Measurements from ENCODE around the gene CGA.

CGA gene

DNA sequence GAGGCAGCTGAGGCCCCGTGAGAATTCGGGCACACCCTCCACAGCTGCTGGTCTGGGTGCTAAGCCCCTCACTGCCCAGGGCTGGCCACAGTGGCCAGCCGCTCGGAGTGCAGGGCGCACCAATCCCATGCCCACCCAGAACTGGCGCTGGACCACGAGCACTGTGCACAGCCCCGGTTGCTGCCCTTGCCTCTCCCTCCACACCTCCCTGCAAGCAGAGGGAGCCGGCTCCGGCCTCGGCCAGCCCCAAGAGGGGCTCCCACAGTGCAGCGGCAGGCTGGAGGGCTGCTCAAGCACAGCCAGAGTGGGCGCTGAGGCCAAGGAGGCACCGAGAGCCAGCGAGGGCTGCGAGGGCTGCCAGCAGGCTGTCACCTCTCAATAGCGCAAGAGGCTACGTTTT, 35.0 kb downstream of the CGA start:
- Histone ChIP-seq H3K27ac (ENCODE audit: extremely low read depth, low read depth, low read length) (no peak overlapping the region), H3K4me1 (ENCODE audit: control insufficient read depth, insufficient read depth, low read length) (no peaks in the 10 kb centered on the region), H3K4me3 (ENCODE audit: low read depth, low read length) (no peak overlapping the region), H3K9me3 (ENCODE audit: control insufficient read depth, insufficient read depth, low read depth, low read length) (no peaks in the 10 kb centered on the region), H3K36me3 (ENCODE audit: control insufficient read depth in 2 of 2, insufficient read depth in 1 of 2, low read length in 2 of 2) (no peaks in the 10 kb centered on the region; a peak in 1 of 3 replicates)
- POLR2A ChIA-PET: no interaction called here
- TF ChIP-seq GLIS2 (tag by site-specific recombination; IDR thresholded peaks at IDR 0.05): no peak
- no peak for TF ChIP-seq ZNF302 (tag by site-specific recombination; IDR thresholded peaks at IDR 0.05; ENCODE audit: low read depth)
- TF ChIP-seq ZNF785 (tag by site-specific recombination; IDR thresholded peaks at IDR 0.05): no peak
- TF ChIP-seq ZNF843 (tag by site-specific recombination; IDR thresholded peaks at IDR 0.05): no peak
- TF ChIP-seq, protein P1, sequence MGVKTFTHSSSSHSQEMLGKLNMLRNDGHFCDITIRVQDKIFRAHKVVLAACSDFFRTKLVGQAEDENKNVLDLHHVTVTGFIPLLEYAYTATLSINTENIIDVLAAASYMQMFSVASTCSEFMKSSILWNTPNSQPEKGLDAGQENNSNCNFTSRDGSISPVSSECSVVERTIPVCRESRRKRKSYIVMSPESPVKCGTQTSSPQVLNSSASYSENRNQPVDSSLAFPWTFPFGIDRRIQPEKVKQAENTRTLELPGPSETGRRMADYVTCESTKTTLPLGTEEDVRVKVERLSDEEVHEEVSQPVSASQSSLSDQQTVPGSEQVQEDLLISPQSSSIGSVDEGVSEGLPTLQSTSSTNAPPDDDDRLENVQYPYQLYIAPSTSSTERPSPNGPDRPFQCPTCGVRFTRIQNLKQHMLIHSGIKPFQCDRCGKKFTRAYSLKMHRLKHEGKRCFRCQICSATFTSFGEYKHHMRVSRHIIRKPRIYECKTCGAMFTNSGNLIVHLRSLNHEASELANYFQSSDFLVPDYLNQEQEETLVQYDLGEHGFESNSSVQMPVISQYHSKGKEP (tag by site-specific recombination; IDR thresholded peaks at IDR 0.05): no peak
- TF ChIP-seq, protein P2, sequence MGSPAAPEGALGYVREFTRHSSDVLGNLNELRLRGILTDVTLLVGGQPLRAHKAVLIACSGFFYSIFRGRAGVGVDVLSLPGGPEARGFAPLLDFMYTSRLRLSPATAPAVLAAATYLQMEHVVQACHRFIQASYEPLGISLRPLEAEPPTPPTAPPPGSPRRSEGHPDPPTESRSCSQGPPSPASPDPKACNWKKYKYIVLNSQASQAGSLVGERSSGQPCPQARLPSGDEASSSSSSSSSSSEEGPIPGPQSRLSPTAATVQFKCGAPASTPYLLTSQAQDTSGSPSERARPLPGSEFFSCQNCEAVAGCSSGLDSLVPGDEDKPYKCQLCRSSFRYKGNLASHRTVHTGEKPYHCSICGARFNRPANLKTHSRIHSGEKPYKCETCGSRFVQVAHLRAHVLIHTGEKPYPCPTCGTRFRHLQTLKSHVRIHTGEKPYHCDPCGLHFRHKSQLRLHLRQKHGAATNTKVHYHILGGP (tag by site-specific recombination; IDR thresholded peaks at IDR 0.05): no peak
- CTCF ChIA-PET: no interaction called here

DNA sequence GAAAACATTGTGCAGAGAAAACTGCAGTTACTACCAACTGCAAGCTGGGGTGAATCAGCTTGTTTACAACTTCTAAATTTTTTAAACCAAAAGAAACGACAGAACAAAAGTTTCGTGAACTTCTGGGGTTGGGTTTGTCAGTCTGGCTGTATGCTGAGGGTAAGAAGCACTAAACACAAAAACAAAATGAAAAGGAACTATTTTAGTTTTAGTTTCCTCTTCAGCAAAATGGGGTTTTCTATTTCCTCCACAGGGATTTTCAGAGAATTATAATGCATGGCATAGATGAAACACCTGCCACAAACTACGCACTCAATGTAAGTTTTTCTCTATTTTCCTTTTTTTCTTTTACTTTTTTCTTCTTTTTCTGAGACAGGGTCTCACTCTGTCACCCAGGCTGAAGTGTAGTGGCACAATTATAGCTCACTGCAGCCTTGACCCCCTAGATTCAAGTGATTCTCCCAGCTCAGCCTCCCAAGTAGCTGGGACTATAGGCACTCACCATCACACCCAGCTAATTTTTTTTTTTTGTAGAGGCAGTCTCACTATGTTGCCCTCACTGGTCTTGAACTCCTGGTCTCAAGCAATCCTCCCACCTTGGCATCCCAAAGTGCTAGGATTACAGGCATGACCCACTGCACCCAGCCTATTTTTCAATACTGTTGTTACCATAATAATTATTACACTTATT, 40.6 kb downstream of the CGA start:
- no peak overlapping the region for H3K4me3 ChIP-seq (ENCODE audit: low read depth, low read length)
- no peaks in the 10 kb centered on the region for H3K9me3 ChIP-seq (ENCODE audit: control insufficient read depth, insufficient read depth, low read depth, low read length)
- no peak overlapping the region for H3K27ac ChIP-seq (ENCODE audit: extremely low read depth, low read depth, low read length)
- no peak for TF ChIP-seq ZNF24 (tag by site-specific recombination; IDR thresholded peaks at IDR 0.05)
- TF ChIP-seq, protein P3, sequence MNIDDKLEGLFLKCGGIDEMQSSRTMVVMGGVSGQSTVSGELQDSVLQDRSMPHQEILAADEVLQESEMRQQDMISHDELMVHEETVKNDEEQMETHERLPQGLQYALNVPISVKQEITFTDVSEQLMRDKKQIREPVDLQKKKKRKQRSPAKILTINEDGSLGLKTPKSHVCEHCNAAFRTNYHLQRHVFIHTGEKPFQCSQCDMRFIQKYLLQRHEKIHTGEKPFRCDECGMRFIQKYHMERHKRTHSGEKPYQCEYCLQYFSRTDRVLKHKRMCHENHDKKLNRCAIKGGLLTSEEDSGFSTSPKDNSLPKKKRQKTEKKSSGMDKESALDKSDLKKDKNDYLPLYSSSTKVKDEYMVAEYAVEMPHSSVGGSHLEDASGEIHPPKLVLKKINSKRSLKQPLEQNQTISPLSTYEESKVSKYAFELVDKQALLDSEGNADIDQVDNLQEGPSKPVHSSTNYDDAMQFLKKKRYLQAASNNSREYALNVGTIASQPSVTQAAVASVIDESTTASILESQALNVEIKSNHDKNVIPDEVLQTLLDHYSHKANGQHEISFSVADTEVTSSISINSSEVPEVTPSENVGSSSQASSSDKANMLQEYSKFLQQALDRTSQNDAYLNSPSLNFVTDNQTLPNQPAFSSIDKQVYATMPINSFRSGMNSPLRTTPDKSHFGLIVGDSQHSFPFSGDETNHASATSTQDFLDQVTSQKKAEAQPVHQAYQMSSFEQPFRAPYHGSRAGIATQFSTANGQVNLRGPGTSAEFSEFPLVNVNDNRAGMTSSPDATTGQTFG (tag by site-specific recombination; IDR thresholded peaks at IDR 0.05; ENCODE audit: borderline replicate concordance): no peak
- no peak for TF ChIP-seq ZBTB1 (tag by site-specific recombination; IDR thresholded peaks at IDR 0.05)
- no peak for TF ChIP-seq KLF9 (tag by site-specific recombination; IDR thresholded peaks at IDR 0.05; ENCODE audit: low read depth)
- TF ChIP-seq, protein P4, sequence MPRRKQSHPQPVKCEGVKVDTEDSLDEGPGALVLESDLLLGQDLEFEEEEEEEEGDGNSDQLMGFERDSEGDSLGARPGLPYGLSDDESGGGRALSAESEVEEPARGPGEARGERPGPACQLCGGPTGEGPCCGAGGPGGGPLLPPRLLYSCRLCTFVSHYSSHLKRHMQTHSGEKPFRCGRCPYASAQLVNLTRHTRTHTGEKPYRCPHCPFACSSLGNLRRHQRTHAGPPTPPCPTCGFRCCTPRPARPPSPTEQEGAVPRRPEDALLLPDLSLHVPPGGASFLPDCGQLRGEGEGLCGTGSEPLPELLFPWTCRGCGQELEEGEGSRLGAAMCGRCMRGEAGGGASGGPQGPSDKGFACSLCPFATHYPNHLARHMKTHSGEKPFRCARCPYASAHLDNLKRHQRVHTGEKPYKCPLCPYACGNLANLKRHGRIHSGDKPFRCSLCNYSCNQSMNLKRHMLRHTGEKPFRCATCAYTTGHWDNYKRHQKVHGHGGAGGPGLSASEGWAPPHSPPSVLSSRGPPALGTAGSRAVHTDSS (tag by site-specific recombination; IDR thresholded peaks at IDR 0.05): no peak
- TF ChIP-seq ZNF426 (tag by site-specific recombination; IDR thresholded peaks at IDR 0.05): no peak
- no peak for TF ChIP-seq ZNF626 (tag by site-specific recombination; IDR thresholded peaks at IDR 0.05)
- TF ChIP-seq ZNF423 (tag by site-specific recombination; IDR thresholded peaks at IDR 0.05): no peak
- TF ChIP-seq OSR2 (tag by site-specific recombination; IDR thresholded peaks at IDR 0.05): no peak
- no peak for TF ChIP-seq ZNF2 (tag by site-specific recombination; IDR thresholded peaks at IDR 0.05)
- no peak for TF ChIP-seq SETDB1 (IDR thresholded peaks at IDR 0.05; ENCODE audit: insufficient read length, low read length)
- TF ChIP-seq ZNF521 (tag by site-specific recombination; IDR thresholded peaks at IDR 0.05): no peak
- no peak for TF ChIP-seq GFI1B (tag by site-specific recombination; IDR thresholded peaks at IDR 0.05)
- TF ChIP-seq, protein P5, sequence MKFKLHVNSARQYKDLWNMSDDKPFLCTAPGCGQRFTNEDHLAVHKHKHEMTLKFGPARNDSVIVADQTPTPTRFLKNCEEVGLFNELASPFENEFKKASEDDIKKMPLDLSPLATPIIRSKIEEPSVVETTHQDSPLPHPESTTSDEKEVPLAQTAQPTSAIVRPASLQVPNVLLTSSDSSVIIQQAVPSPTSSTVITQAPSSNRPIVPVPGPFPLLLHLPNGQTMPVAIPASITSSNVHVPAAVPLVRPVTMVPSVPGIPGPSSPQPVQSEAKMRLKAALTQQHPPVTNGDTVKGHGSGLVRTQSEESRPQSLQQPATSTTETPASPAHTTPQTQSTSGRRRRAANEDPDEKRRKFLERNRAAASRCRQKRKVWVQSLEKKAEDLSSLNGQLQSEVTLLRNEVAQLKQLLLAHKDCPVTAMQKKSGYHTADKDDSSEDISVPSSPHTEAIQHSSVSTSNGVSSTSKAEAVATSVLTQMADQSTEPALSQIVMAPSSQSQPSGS (tag by site-specific recombination; IDR thresholded peaks at IDR 0.05; ENCODE audit: low read depth): no peak
- TF ChIP-seq, protein P6, sequence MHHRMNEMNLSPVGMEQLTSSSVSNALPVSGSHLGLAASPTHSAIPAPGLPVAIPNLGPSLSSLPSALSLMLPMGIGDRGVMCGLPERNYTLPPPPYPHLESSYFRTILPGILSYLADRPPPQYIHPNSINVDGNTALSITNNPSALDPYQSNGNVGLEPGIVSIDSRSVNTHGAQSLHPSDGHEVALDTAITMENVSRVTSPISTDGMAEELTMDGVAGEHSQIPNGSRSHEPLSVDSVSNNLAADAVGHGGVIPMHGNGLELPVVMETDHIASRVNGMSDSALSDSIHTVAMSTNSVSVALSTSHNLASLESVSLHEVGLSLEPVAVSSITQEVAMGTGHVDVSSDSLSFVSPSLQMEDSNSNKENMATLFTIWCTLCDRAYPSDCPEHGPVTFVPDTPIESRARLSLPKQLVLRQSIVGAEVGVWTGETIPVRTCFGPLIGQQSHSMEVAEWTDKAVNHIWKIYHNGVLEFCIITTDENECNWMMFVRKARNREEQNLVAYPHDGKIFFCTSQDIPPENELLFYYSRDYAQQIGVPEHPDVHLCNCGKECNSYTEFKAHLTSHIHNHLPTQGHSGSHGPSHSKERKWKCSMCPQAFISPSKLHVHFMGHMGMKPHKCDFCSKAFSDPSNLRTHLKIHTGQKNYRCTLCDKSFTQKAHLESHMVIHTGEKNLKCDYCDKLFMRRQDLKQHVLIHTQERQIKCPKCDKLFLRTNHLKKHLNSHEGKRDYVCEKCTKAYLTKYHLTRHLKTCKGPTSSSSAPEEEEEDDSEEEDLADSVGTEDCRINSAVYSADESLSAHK (tag by site-specific recombination; IDR thresholded peaks at IDR 0.05): no peak
- ChIA-PET POLR2A (no interaction called here), CTCF (interaction anchor here (0.6 to 1.1 kb wide), 2 partner anchors 13 to 24 kb away, joined by 3 to 4 read pairs; no protein-coding TSS in a partner anchor)
- H3K36me3 ChIP-seq (ENCODE audit: control insufficient read depth in 2 of 2, insufficient read depth in 1 of 2, low read length in 2 of 2): no peaks in the 10 kb centered on the region
- no peaks in the 10 kb centered on the region for H3K4me1 ChIP-seq (ENCODE audit: control insufficient read depth, insufficient read depth, low read length)
